Esophagus muscularis mucosa (tissue), 4 donors: ENCODE results near the gene WDR37. TPM values are rescaled to one million over a fixed set of nuclear protein-coding genes. Genes with fewer than 3 reads are reported as not detected.

Experiments
- DNase-seq: peaks from one replicate; pipeline ENCODE4 v3.0.0-alpha.2; 2017; ENCODE audit errors: extremely low spot score
- H3K27ac ChIP-seq, 4 donors: fragments of 200-600 bp; sonication (generic); replicated peaks in 1 of 4; 1 replicate in 3 of 4; 2 replicates in 1 of 4; pipeline ENCODE4 v1.5.1; 2016 to 2019; ENCODE audit warnings: mild to moderate bottlenecking in 1 of 4
- H3K27me3 ChIP-seq, 4 donors: fragments of 200-600 bp; sonication (generic); one replicate each; pipeline versions ENCODE4 v1.5.1 to v1.6.0; 2016 to 2019
- H3K36me3 ChIP-seq, 4 donors: fragments of 200-600 bp; sonication (generic); one replicate each; pipeline ENCODE4 v1.5.1; 2016 to 2019
- H3K4me1 ChIP-seq, 4 donors: fragments of 200-600 bp; sonication (generic); one replicate each; pipeline ENCODE4 v1.5.1; 2016 to 2019
- H3K4me3 ChIP-seq, 4 donors: fragments of 200-600 bp; sonication (generic); 1 replicate in 2 of 4; 2 replicates in 2 of 4; pipeline ENCODE4 v1.5.1; 2016 to 2019; ENCODE audit warnings: mild to moderate bottlenecking in 4 of 4, moderate library complexity in 1 of 4
- H3K9me3 ChIP-seq, 4 donors: fragments of 200-600 bp; sonication (generic); 1 replicate in 3 of 4; 2 replicates in 1 of 4; pipeline ENCODE4 v1.5.1; 2016 to 2019
- CTCF ChIP-seq, 3 experiments: fragments of 200-600 bp in 2 of 3; fragments of 450-650 bp in 1 of 3; sonication (generic) in 2 of 3; IDR thresholded peaks; one replicate each; pipeline ENCODE4 v1.5.1; 2017 to 2019; ENCODE audit warnings: antibody characterized with exemption in 3 of 3, mild to moderate bottlenecking in 2 of 3, moderate library complexity in 1 of 3
- EP300 ChIP-seq: sonication (generic); formaldehyde crosslinking; IDR thresholded peaks from one replicate; pipeline ENCODE4 v1.6.1; 2017; ENCODE audit warnings: antibody characterized with exemption
- POLR2A ChIP-seq: fragments of 450-650 bp; IDR thresholded peaks from one replicate; pipeline ENCODE4 v1.6.1; 2017; ENCODE audit warnings: antibody characterized with exemption, moderate library complexity, mild to moderate bottlenecking, low read depth
- POLR2AphosphoS5 ChIP-seq, 2 donors: sonication (generic); formaldehyde crosslinking; IDR thresholded peaks; one replicate each; pipeline ENCODE4 v1.6.1; 2017; ENCODE audit warnings: antibody characterized with exemption in 2 of 2
- WGBS: methylation state at CpG from one replicate; pipeline ENCODE4 v1.1.5; 2018; 5-methylcytosine and 5-hydroxymethylcytosine counted together
- intact Hi-C: fragments of 100-400 bp; cut with DNase I; formaldehyde crosslinking; loops from one replicate; pipeline ENCODE4 v1.15.1; 2023
- total RNA-seq, 4 donors: library from RNA; depleted of rRNA; stranded (reverse); fragments of >200 nt; gene quantifications; one replicate each; pipeline versions ENCODE4 v1.1.0 to v1.2.1, GENCODE V29; 2016

Gene WDR37
- total RNA-seq, 4 donors from 2014 or later = 9.1 to 17.2 (median 13.2) TPM

- intact Hi-C loops = no loop called here
- WGBS = 88% methylated on average over 8 of the region's 9 CpGs
- TF ChIP-seq EP300 (no peak), POLR2AphosphoS5 (IDR thresholded peaks at IDR 0.05) (no peak), CTCF (IDR thresholded peaks at IDR 0.05) (no peak), POLR2A (no peak)
- no peak for DNase-seq
- Histone ChIP-seq H3K9me3 (no peaks in the 10 kb centered on the region), H3K4me3 (no peak overlapping the region), H3K4me1 (no peaks in the 10 kb centered on the region), H3K36me3 (peaks cover 22 to 49% (median 39%) of the 10 kb centered on the region in 4 donors), H3K27me3 (no peaks in the 10 kb centered on the region), H3K27ac (no peak overlapping the region)
Measured at GRCh38 chr10:1020958-1021357, 35.2 kb upstream of the WDR37 start.

GRCh38 chr10:1022413-1022812 lies 33.8 kb upstream of the WDR37 start:
- intact Hi-C loops = no loop called here
- WGBS = 79% methylated on average over 6 of the region's 12 CpGs

DNA sequence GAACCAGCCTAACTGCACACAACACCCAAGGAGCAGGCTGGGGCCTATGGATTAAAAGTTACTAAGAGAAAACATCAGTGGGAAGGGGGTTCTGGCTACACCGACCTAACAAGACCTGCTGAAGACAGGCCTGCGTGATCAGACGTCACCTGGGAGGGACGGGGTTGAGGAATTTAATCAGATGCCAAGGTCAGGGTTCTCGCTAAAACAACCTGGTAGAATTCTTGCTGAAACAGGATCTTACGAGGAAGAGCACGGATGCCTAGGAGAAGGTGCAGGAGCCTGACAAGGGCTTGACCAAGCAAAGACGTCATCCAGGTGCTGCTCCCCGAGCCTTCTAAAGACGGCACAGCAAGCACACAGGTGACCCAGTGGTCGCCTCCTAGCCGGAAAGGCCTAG lies 32.1 kb upstream of the WDR37 start:
- no peak for DNase-seq
- no peak overlapping the region for H3K4me3 ChIP-seq
- H3K9me3 ChIP-seq = no peaks in the 10 kb centered on the region
- no peaks in the 10 kb centered on the region for H3K4me1 ChIP-seq
- H3K27ac ChIP-seq = no peak overlapping the region
- 93% methylated on average over 10 of the region's 12 CpGs for WGBS
- TF ChIP-seq POLR2A = no peak
- no peak for TF ChIP-seq CTCF (IDR thresholded peaks at IDR 0.05)
- TF ChIP-seq EP300 = no peak
- no peak for TF ChIP-seq POLR2AphosphoS5 (IDR thresholded peaks at IDR 0.05)
- H3K27me3 ChIP-seq = no peaks in the 10 kb centered on the region
- peaks cover 0 to 18% (median 11%) of the 10 kb centered on the region in 4 donors for H3K36me3 ChIP-seq
- intact Hi-C loops = no loop called here

More at GRCh38 chr10:1022413-1022812, 33.8 kb upstream of the WDR37 start:
- H3K9me3 ChIP-seq = no peaks in the 10 kb centered on the region
- TF ChIP-seq POLR2AphosphoS5 (IDR thresholded peaks at IDR 0.05) (no peak), POLR2A (no peak), EP300 (no peak)
- no peaks in the 10 kb centered on the region for H3K4me1 ChIP-seq
- no peak overlapping the region for H3K27ac ChIP-seq
- peaks cover 8 to 34% (median 25%) of the 10 kb centered on the region in 4 donors for H3K36me3 ChIP-seq
- no peak for DNase-seq
- no peaks in the 10 kb centered on the region for H3K27me3 ChIP-seq
- no peak overlapping the region for H3K4me3 ChIP-seq

DNA sequence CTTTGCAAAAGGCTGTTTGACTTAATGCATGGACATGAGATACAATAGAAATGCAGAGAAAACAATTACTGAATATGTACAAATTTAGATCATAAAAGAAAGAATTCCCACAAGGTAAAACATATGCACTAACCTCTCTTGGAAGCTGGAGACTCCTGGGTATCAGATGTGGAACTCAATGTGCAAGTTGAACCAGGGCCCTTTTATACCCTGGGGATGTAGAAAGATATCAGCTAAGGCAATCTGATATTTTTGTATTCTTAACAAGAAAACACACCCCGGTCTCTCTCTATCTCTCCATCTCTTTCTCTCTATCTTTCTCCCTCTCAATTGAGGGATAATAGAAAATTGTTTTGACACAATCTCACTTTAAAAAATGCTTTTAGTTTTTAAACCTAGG lies 30.5 kb upstream of the WDR37 start, which contains the start of gene IDI2:
Gene IDI2, minus strand, starts transcription at position 177 of the 400 bp plus-strand sequence. CDS start 1,136 bp downstream, outside the sequence.
- H3K36me3 ChIP-seq = peaks cover 0 to 3% (median under 1%) of the 10 kb centered on the region in 4 donors
- intact Hi-C loops = no loop called here
- no peak within 1 kb of the TSS for H3K4me3 ChIP-seq
- no peak for DNase-seq
- no peaks in the 10 kb centered on the region for H3K4me1 ChIP-seq
- WGBS = 88% methylated on average over 1 of the region's 1 CpG
- TF ChIP-seq EP300 (no peak), POLR2AphosphoS5 (IDR thresholded peaks at IDR 0.05) (no peak), CTCF (IDR thresholded peaks at IDR 0.05) (no peak), POLR2A (no peak)
- H3K27ac ChIP-seq = no peak within 1 kb of the TSS
- H3K27me3 ChIP-seq = no peaks in the 10 kb centered on the region
- H3K9me3 ChIP-seq = no peaks in the 10 kb centered on the region

GRCh38 chr10:1026578-1026977 lies 29.6 kb upstream of the WDR37 start:
- intact Hi-C loops = no loop called here
- Histone ChIP-seq H3K9me3 (no peaks in the 10 kb centered on the region), H3K36me3 (no peaks in the 10 kb centered on the region), H3K27ac (no peak overlapping the region), H3K27me3 (no peaks in the 10 kb centered on the region), H3K4me3 (no peak overlapping the region), H3K4me1 (no peaks in the 10 kb centered on the region)
- no peak for DNase-seq
- TF ChIP-seq EP300 (no peak), CTCF (IDR thresholded peaks at IDR 0.05) (no peak), POLR2A (no peak), POLR2AphosphoS5 (IDR thresholded peaks at IDR 0.05) (no peak)
- WGBS = 93% methylated on average over 6 of the region's 6 CpGs
